HEK293 (cell line): ENCODE data around the gene YDJC.

ENCODE experiments used
- CTCF ChIA-PET: fragments of 350-600 bp; formaldehyde crosslinking; extraction: SDS; loops from one replicate; lab custom pipeline; 2021; ENCODE audit warnings: antibody characterized with exemption; lab: Yijun Ruan, JAX
- POLR2A ChIA-PET: fragments of 300-600 bp; formaldehyde crosslinking; extraction: SDS; loops from one replicate; lab custom pipeline; 2020; ENCODE audit warnings: antibody characterized with exemption, inconsistent platforms; lab: Yijun Ruan, JAX
- H3K27ac ChIP-seq: fragments of 200-500 bp; sonication (Bioruptor generic); 2 replicates; pipeline ENCODE4 v1.5.1; 2014; ENCODE audit warnings: low read depth, low read length, control low read depth, inconsistent platforms; ENCODE audit errors: extremely low read depth
- H3K36me3 ChIP-seq, 2 experiments: fragments of 200-500 bp in 1 of 2; sonication (Bioruptor generic) in 1 of 2; 1 replicate in 1 of 2; 2 replicates in 1 of 2; pipeline ENCODE4 v1.5.1; 2014 to 2017; ENCODE audit warnings: inconsistent platforms in 2 of 2, low read length in 2 of 2; ENCODE audit not compliant: control insufficient read depth in 2 of 2, insufficient read depth in 1 of 2
- H3K4me1 ChIP-seq: fragments of 200-500 bp; sonication (Bioruptor generic); 2 replicates; pipeline ENCODE4 v1.5.1; 2014; ENCODE audit warnings: mild to moderate bottlenecking, low read length, inconsistent platforms; ENCODE audit not compliant: control insufficient read depth, insufficient read depth
- H3K4me3 ChIP-seq: 2 replicates; pipeline ENCODE4 v1.5.1; 2011; ENCODE audit warnings: low read depth, mild to moderate bottlenecking, control low read depth, low read length, moderate library complexity
- H3K9me3 ChIP-seq: fragments of 200-500 bp; sonication (Bioruptor generic); 2 replicates; pipeline ENCODE4 v1.5.1; 2014; ENCODE audit warnings: low read depth, low read length, inconsistent platforms; ENCODE audit not compliant: control insufficient read depth, insufficient read depth
- GFI1B ChIP-seq: fragments of 450-650 bp; formaldehyde crosslinking; IDR thresholded peaks from 2 replicates; pipeline ENCODE4 v1.5.1; 2016; ENCODE audit warnings: missing biosample characterization, missing genetic modification characterization
- SALL2 ChIP-seq: fragments of 450-650 bp; formaldehyde crosslinking; IDR thresholded peaks from 2 replicates; pipeline ENCODE4 v1.5.0; 2017; ENCODE audit warnings: missing biosample characterization, mild to moderate bottlenecking, missing genetic modification characterization, borderline replicate concordance
- ZBTB1 ChIP-seq: fragments of 450-650 bp; formaldehyde crosslinking; IDR thresholded peaks from 2 replicates; pipeline ENCODE4 v1.5.1; 2016; ENCODE audit warnings: missing biosample characterization, missing genetic modification characterization
- ZFP69B ChIP-seq: fragments of 450-650 bp; formaldehyde crosslinking; IDR thresholded peaks from 2 replicates; pipeline ENCODE4 v1.5.1; 2016; ENCODE audit warnings: missing biosample characterization, missing genetic modification characterization
- ZNF223 ChIP-seq: fragments of 450-650 bp; formaldehyde crosslinking; IDR thresholded peaks from 2 replicates; pipeline ENCODE4 v1.5.1; 2016; ENCODE audit warnings: missing biosample characterization, missing genetic modification characterization
- ZNF239 ChIP-seq: fragments of 450-650 bp; formaldehyde crosslinking; IDR thresholded peaks from 2 replicates; pipeline ENCODE4 v1.5.1; 2016; ENCODE audit warnings: missing biosample characterization, missing genetic modification characterization
- ZNF248 ChIP-seq: fragments of 450-650 bp; formaldehyde crosslinking; IDR thresholded peaks from 2 replicates; pipeline ENCODE4 v1.5.1; 2017; ENCODE audit warnings: missing biosample characterization, missing genetic modification characterization
- ZNF555 ChIP-seq: fragments of 450-650 bp; formaldehyde crosslinking; conservative IDR thresholded peaks from 2 replicates; pipeline ENCODE4 v1.5.1; 2017; ENCODE audit warnings: missing biosample characterization, mild to moderate bottlenecking, missing genetic modification characterization, inconsistent platforms
- ZNF664 ChIP-seq: fragments of 450-650 bp; formaldehyde crosslinking; IDR thresholded peaks from 2 replicates; pipeline ENCODE4 v1.5.1; 2016; ENCODE audit warnings: missing biosample characterization, missing genetic modification characterization
- ZNF776 ChIP-seq: fragments of 450-650 bp; formaldehyde crosslinking; IDR thresholded peaks from 2 replicates; pipeline ENCODE4 v1.5.0; 2017; ENCODE audit warnings: missing biosample characterization, missing genetic modification characterization, borderline replicate concordance
- ZNF843 ChIP-seq: fragments of 450-650 bp; formaldehyde crosslinking; IDR thresholded peaks from 2 replicates; pipeline ENCODE4 v1.5.1; 2016; ENCODE audit warnings: missing biosample characterization, missing genetic modification characterization
- TF ChIP-seq, protein P1 (sequence below): fragments of 450-650 bp; formaldehyde crosslinking; IDR thresholded peaks from 2 replicates; pipeline ENCODE4 v1.5.1; 2016; ENCODE audit warnings: missing biosample characterization, missing genetic modification characterization
- TF ChIP-seq, protein P2 (sequence below): fragments of 450-650 bp; formaldehyde crosslinking; IDR thresholded peaks from 2 replicates; pipeline ENCODE4 v1.5.1; 2016; ENCODE audit warnings: missing biosample characterization, missing genetic modification characterization, low read depth
- TF ChIP-seq, protein P3 (sequence below): fragments of 450-650 bp; IDR thresholded peaks from 2 replicates; pipeline ENCODE4 v1.5.1; 2018; ENCODE audit warnings: missing biosample characterization, mild to moderate bottlenecking, missing genetic modification characterization
- TF ChIP-seq, protein P4 (sequence below): fragments of 450-650 bp; formaldehyde crosslinking; IDR thresholded peaks from 2 replicates; pipeline ENCODE4 v1.5.1; 2016; ENCODE audit warnings: missing biosample characterization, missing genetic modification characterization
- TF ChIP-seq, protein P5 (sequence below): fragments of 450-650 bp; formaldehyde crosslinking; IDR thresholded peaks from 2 replicates; pipeline ENCODE4 v1.5.1; 2017; ENCODE audit warnings: missing biosample characterization, missing genetic modification characterization

The YDJC gene

DNA sequence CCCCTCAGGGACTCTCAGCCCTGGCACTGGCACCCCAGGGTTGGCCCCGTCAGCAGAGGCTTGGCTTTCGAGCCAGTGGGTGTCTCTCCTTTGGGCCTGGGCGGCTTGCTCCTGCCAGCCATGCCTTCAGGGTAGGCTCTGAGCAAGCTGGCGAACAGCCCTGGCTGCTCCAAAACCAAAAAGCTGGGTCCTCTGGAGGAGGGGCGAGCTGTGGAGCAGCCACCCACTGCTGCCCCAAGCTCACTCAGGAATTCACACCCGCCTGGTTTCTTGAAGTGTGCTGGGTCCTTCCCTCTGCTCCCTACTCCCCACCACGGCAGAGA is 6.2 kb downstream of the YDJC start (continued):
- TF ChIP-seq, protein P1, sequence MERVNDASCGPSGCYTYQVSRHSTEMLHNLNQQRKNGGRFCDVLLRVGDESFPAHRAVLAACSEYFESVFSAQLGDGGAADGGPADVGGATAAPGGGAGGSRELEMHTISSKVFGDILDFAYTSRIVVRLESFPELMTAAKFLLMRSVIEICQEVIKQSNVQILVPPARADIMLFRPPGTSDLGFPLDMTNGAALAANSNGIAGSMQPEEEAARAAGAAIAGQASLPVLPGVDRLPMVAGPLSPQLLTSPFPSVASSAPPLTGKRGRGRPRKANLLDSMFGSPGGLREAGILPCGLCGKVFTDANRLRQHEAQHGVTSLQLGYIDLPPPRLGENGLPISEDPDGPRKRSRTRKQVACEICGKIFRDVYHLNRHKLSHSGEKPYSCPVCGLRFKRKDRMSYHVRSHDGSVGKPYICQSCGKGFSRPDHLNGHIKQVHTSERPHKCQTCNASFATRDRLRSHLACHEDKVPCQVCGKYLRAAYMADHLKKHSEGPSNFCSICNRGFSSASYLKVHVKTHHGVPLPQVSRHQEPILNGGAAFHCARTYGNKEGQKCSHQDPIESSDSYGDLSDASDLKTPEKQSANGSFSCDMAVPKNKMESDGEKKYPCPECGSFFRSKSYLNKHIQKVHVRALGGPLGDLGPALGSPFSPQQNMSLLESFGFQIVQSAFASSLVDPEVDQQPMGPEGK: no peak
- TF ChIP-seq ZNF776 (tag by site-specific recombination): no peak
- no peak for TF ChIP-seq SALL2 (tag by site-specific recombination)
- no peak for TF ChIP-seq ZNF239 (tag by site-specific recombination)
- TF ChIP-seq ZNF843 (tag by site-specific recombination): no peak
- no peak for TF ChIP-seq GFI1B (tag by site-specific recombination)
- TF ChIP-seq, protein P2, sequence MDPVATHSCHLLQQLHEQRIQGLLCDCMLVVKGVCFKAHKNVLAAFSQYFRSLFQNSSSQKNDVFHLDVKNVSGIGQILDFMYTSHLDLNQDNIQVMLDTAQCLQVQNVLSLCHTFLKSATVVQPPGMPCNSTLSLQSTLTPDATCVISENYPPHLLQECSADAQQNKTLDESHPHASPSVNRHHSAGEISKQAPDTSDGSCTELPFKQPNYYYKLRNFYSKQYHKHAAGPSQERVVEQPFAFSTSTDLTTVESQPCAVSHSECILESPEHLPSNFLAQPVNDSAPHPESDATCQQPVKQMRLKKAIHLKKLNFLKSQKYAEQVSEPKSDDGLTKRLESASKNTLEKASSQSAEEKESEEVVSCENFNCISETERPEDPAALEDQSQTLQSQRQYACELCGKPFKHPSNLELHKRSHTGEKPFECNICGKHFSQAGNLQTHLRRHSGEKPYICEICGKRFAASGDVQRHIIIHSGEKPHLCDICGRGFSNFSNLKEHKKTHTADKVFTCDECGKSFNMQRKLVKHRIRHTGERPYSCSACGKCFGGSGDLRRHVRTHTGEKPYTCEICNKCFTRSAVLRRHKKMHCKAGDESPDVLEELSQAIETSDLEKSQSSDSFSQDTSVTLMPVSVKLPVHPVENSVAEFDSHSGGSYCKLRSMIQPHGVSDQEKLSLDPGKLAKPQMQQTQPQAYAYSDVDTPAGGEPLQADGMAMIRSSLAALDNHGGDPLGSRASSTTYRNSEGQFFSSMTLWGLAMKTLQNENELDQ (tag by site-specific recombination): no peak
- TF ChIP-seq, all 188 proteins: peak for 0

DNA sequence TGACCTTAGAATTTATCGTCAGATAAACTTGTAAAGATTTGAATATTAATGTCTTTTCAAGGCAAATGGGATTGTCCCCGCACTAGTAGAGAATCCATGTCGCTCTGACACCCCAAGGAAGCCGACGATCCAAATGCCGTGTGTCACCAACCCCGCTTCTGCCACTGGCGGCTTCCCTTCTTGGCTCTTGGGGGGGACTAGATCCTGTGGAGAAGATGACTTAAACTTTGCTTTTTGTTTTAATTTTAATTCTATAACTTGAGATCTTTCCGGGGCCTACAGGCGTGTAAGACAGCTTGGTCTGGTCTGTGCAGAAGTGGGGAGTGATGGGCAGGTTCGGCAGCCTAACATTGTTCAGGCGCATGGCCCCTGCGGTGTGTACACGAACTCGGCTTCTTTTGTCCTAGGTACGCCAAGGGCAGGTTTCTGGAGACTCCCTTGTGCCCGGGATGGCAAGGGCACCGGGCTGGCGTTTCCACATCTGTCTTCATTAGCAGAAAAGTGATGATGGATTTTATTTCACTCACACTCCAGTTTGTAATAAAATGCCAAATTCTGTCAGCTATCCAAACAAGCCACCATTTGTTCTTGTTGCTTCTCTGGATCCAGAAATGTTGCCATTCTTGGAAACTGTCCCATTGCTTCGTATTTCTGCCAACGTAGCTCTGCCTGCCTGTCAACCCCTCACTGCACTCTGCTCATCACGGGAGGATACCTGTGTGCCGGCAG is 6.7 kb downstream of the YDJC start:
- ChIA-PET CTCF (interaction anchor here (0.8 to 5.7 kb wide), 6 partner anchors 13 to 24 kb away, joined by 3 to 33 read pairs (median 4); partner anchors contain the start of gene SDF2L1), POLR2A (interaction anchor here (0.6 kb wide), 1 partner anchor 19 kb away, joined by 3 read pairs; no protein-coding TSS in a partner anchor)
- H3K4me1 ChIP-seq: no peaks in the 10 kb centered on the region
- no peaks in the 10 kb centered on the region for H3K9me3 ChIP-seq
- TF ChIP-seq ZBTB1 (tag by site-specific recombination) (no peak), ZNF223 (tag by site-specific recombination) (no peak), ZFP69B (tag by site-specific recombination) (no peak), ZNF664 (tag by site-specific recombination) (no peak), ZNF248 (no peak), ZNF555 (tag by site-specific recombination) (no peak)
- TF ChIP-seq, protein P3, sequence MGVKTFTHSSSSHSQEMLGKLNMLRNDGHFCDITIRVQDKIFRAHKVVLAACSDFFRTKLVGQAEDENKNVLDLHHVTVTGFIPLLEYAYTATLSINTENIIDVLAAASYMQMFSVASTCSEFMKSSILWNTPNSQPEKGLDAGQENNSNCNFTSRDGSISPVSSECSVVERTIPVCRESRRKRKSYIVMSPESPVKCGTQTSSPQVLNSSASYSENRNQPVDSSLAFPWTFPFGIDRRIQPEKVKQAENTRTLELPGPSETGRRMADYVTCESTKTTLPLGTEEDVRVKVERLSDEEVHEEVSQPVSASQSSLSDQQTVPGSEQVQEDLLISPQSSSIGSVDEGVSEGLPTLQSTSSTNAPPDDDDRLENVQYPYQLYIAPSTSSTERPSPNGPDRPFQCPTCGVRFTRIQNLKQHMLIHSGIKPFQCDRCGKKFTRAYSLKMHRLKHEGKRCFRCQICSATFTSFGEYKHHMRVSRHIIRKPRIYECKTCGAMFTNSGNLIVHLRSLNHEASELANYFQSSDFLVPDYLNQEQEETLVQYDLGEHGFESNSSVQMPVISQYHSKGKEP (tag by site-specific recombination): no peak
- TF ChIP-seq, protein P4, sequence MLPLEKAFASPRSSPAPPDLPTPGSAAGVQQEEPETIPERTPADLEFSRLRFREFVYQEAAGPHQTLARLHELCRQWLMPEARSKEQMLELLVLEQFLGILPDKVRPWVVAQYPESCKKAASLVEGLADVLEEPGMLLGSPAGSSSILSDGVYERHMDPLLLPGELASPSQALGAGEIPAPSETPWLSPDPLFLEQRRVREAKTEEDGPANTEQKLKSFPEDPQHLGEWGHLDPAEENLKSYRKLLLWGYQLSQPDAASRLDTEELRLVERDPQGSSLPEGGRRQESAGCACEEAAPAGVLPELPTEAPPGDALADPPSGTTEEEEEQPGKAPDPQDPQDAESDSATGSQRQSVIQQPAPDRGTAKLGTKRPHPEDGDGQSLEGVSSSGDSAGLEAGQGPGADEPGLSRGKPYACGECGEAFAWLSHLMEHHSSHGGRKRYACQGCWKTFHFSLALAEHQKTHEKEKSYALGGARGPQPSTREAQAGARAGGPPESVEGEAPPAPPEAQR (tag by site-specific recombination): no peak
- TF ChIP-seq, protein P5, sequence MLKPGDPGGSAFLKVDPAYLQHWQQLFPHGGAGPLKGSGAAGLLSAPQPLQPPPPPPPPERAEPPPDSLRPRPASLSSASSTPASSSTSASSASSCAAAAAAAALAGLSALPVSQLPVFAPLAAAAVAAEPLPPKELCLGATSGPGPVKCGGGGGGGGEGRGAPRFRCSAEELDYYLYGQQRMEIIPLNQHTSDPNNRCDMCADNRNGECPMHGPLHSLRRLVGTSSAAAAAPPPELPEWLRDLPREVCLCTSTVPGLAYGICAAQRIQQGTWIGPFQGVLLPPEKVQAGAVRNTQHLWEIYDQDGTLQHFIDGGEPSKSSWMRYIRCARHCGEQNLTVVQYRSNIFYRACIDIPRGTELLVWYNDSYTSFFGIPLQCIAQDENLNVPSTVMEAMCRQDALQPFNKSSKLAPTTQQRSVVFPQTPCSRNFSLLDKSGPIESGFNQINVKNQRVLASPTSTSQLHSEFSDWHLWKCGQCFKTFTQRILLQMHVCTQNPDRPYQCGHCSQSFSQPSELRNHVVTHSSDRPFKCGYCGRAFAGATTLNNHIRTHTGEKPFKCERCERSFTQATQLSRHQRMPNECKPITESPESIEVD: peak; percentile 46; the same call in 1 of the 2 replicates
- no peak overlapping the region for H3K27ac ChIP-seq
- H3K4me3 ChIP-seq: no peak overlapping the region
- H3K36me3 ChIP-seq: peaks cover 0 to 73% of the 10 kb centered on the region in 2 experiments; a peak in 2 of 3 replicates
